A549 (cell line): ENCODE results near the gene LRFN4.

Source experiments
- CBX8 ChIP-seq: fragments of 200-600 bp; sonication (generic); IDR thresholded peaks from 2 replicates; pipeline ENCODE4 v1.6.1; 2016
- CTCF ChIP-seq: fragments of >200 bp; sonication (Bioruptor Twin); formaldehyde crosslinking; IDR thresholded peaks from 3 replicates; pipeline ENCODE4 v1.5.1; 2016
- EP300 ChIP-seq, 2 experiments: fragments of >200 bp; sonication (Bioruptor Twin); formaldehyde crosslinking; IDR thresholded peaks; 2 replicates in 1 of 2; 3 replicates in 1 of 2; pipeline ENCODE4 v1.6.1; 2016 to 2017
- ESRRA ChIP-seq: fragments of 150-350 bp; IDR thresholded peaks from 2 replicates; pipeline ENCODE4 v1.6.1; 2014; ENCODE audit warnings: mild to moderate bottlenecking, low read length, borderline replicate concordance
- GATA3 ChIP-seq: IDR thresholded peaks from 2 replicates; pipeline ENCODE4 v1.6.1; 2012; ENCODE audit warnings: borderline replicate concordance
- JUN ChIP-seq, 2 experiments: fragments of >200 bp; sonication (Bioruptor Twin); formaldehyde crosslinking; IDR thresholded peaks; 2 replicates in 1 of 2; 3 replicates in 1 of 2; pipeline ENCODE4 v1.6.1; 2016 to 2017
- MAX ChIP-seq: IDR thresholded peaks from 2 replicates; pipeline ENCODE4 v1.6.1; 2012
- POLR2AphosphoS2 ChIP-seq: conservative IDR thresholded peaks from 2 replicates; pipeline ENCODE4 v1.6.1; 2012; ENCODE audit warnings: low read length, improper control_type of control experiment, inconsistent platforms
- RAD21 ChIP-seq, 2 experiments: fragments of >200 bp in 1 of 2; sonication (Bioruptor Twin) in 1 of 2; formaldehyde crosslinking in 1 of 2; IDR thresholded peaks in 1 of 2; conservative IDR thresholded peaks in 1 of 2; 2 replicates in 1 of 2; 3 replicates in 1 of 2; pipeline ENCODE4 v1.6.1; 2012 to 2018; ENCODE audit warnings: inconsistent platforms in 1 of 2
- REST ChIP-seq: fragments of 200-600 bp; sonication (generic); IDR thresholded peaks from 2 replicates; pipeline ENCODE4 v1.6.1; 2016; ENCODE audit warnings: antibody characterized with exemption, mild to moderate bottlenecking, moderate library complexity
- RNF2 ChIP-seq: fragments of 200-600 bp; sonication (generic); IDR thresholded peaks from 2 replicates; pipeline ENCODE4 v1.6.1; 2016; ENCODE audit warnings: low read depth, mild to moderate bottlenecking, antibody characterized with exemption, moderate library complexity, borderline replicate concordance
- TP53 ChIP-seq: fragments of 250-450 bp; sonication (Bioruptor Pico); IDR thresholded peaks from 2 replicates; pipeline ENCODE4 v1.5.0; 2021; ENCODE audit warnings: mild to moderate bottlenecking, moderate library complexity
- USF2 ChIP-seq: fragments of 450-650 bp; IDR thresholded peaks from 2 replicates; pipeline ENCODE4 v1.6.1; 2014; ENCODE audit warnings: antibody characterized with exemption
- TF ChIP-seq, protein P1 (sequence below): fragments of 150-350 bp; IDR thresholded peaks from 2 replicates; pipeline ENCODE4 v1.6.1; 2014; ENCODE audit warnings: low read depth, mild to moderate bottlenecking, low read length

GRCh38 chr11:66881927-66882452 is 25.1 kb downstream of the LRFN4 start:
- TF ChIP-seq CBX8 (no peak), JUN (IDR thresholded peaks at IDR 0.05) (no peak), CTCF (no peak), TP53 (no peak), POLR2AphosphoS2 (no peak), REST (no peak), USF2 (no peak), ESRRA (no peak), EP300 (IDR thresholded peaks at IDR 0.05) (no peak), RNF2 (no peak), MAX (no peak), RAD21 (conservative IDR thresholded peaks at IDR 0.05 in 1 of 2, IDR thresholded peaks at IDR 0.05 in 1 of 2) (no peak), GATA3 (no peak)
- TF ChIP-seq, protein P1, sequence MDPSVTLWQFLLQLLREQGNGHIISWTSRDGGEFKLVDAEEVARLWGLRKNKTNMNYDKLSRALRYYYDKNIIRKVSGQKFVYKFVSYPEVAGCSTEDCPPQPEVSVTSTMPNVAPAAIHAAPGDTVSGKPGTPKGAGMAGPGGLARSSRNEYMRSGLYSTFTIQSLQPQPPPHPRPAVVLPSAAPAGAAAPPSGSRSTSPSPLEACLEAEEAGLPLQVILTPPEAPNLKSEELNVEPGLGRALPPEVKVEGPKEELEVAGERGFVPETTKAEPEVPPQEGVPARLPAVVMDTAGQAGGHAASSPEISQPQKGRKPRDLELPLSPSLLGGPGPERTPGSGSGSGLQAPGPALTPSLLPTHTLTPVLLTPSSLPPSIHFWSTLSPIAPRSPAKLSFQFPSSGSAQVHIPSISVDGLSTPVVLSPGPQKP = no peak
